Dendritic cell treated with granulocyte-macrophage colony-stimulating factor and Interleukin-4, amounts not matched to agents 40 ng/mL and 50 ng/mL, for 4 days (primary cell): ENCODE measurements around the gene SPHK1.

Experiments used
- H3K27ac Mint-ChIP-seq: one replicate; pipeline ENCODE4 v1.8.0; 2022; ENCODE audit warnings: mild to moderate bottlenecking, mixed read lengths
- H3K27me3 Mint-ChIP-seq: one replicate; pipeline ENCODE4 v1.8.0; 2022; ENCODE audit warnings: mild to moderate bottlenecking, mixed read lengths
- H3K36me3 Mint-ChIP-seq: one replicate; pipeline ENCODE4 v1.8.0; 2022; ENCODE audit warnings: low read depth, mixed read lengths
- H3K4me1 Mint-ChIP-seq: one replicate; pipeline ENCODE4 v1.8.0; 2022; ENCODE audit warnings: low read depth, mixed read lengths
- H3K4me3 Mint-ChIP-seq: one replicate; pipeline ENCODE4 v1.8.0; 2022; ENCODE audit warnings: mild to moderate bottlenecking, moderate library complexity, mixed read lengths
- H3K9me3 Mint-ChIP-seq: one replicate; pipeline ENCODE4 v1.8.0; 2022; ENCODE audit warnings: mixed read lengths
- intact Hi-C: fragments of 100-400 bp; cut with micrococcal nuclease; formaldehyde crosslinking; loops from one replicate; pipeline ENCODE4 v1.15.0; 2022

The SPHK1 gene

DNA sequence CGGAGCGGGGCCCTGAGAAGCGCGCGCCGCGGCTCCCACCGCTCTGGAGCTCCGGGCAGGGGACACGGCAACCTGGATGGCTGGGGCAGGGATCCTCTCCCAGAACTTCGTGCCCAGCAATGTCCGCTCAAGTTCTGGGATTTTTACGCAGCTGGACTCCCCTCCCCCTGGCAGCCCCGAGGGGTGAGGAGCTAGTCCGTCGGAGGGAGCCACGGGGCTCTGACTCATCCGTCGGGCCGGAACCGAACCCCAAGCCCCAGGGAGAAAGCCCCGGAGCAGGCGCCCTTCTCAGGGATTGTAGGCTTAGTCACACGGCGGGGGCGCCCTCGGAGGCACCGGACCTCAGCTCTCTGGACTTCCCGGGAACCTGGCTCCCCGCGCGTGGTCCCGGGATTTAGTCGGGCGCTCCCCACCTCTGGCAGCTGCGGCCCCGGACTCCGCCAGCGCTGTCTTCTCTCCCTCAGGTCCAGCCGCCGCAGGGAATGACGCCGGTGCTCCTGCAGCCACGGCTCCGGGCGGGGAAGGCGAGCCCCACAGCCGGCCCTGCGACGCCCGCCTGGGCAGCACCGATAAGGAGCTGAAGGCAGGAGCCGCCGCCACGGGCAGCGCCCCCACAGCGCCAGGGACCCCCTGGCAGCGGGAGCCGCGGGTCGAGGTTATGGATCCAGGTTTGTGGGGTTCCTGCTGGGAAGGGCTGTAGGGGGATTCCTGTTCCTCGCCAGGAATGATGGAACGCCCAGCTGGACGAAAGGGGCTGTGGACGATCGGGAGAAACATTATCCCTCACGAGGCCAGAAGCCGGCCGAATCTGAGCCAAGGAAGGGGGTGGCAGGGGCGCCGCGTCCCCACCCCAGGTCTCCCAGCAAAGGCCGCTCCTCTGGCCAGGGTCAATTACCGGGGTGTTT lies 830 bp downstream of the SPHK1 start:
- no peaks in the 10 kb centered on the region for H3K27me3 Mint-ChIP-seq

DNA sequence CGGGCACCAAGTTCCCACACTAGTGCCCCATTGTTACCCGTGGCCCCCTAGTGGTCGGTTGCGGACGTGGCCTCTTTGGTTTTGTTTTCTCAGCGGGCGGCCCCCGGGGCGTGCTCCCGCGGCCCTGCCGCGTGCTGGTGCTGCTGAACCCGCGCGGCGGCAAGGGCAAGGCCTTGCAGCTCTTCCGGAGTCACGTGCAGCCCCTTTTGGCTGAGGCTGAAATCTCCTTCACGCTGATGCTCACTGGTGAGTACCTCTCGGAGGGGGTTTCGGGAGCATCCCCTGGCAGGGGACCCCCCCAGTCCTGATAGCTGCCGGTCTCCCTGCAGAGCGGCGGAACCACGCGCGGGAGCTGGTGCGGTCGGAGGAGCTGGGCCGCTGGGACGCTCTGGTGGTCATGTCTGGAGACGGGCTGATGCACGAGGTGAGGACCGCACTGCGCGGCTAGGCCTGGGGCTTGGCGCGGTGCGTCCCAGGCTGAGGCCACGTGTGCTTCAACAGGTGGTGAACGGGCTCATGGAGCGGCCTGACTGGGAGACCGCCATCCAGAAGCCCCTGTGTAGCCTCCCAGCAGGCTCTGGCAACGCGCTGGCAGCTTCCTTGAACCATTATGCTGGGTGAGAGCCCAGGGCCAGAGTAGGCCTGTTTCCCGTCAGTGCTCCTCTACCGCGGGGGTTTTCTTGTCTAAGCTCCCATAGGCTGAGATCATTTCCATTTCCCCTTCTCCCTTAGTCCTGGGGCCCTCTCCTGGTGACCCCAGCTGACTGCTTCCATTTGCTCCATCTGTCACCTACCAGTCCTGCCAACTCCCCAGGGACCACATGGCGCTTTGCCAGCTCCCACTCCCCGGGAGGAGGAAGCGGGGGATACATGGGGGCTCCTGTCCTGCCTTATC lies 1.7 kb downstream of the SPHK1 start:
- Mint-ChIP-seq H3K27ac (no peak overlapping the region), H3K36me3 (peaks cover 32% of the 10 kb centered on the region), H3K4me1 (peaks cover 48% of the 10 kb centered on the region), H3K4me3 (peak overlapping the region; percentile 76), H3K9me3 (no peaks in the 10 kb centered on the region), H3K27me3 (no peaks in the 10 kb centered on the region)
- intact Hi-C loops: loop anchor here (2.0 to 10.0 kb wide), 2 partner anchors 31 to 109 kb away; no protein-coding TSS in a partner anchor

More for the DNA sequence above, 830 bp downstream of the SPHK1 start:
- Mint-ChIP-seq H3K4me3 (peak overlapping the region; percentile 76), H3K9me3 (no peaks in the 10 kb centered on the region), H3K27ac (peak overlapping the region; percentile 37), H3K36me3 (peaks cover 23% of the 10 kb centered on the region), H3K4me1 (peaks cover 54% of the 10 kb centered on the region)
- intact Hi-C loops: loop anchor here (2.0 to 10.0 kb wide), 2 partner anchors 30 to 110 kb away; no protein-coding TSS in a partner anchor

DNA sequence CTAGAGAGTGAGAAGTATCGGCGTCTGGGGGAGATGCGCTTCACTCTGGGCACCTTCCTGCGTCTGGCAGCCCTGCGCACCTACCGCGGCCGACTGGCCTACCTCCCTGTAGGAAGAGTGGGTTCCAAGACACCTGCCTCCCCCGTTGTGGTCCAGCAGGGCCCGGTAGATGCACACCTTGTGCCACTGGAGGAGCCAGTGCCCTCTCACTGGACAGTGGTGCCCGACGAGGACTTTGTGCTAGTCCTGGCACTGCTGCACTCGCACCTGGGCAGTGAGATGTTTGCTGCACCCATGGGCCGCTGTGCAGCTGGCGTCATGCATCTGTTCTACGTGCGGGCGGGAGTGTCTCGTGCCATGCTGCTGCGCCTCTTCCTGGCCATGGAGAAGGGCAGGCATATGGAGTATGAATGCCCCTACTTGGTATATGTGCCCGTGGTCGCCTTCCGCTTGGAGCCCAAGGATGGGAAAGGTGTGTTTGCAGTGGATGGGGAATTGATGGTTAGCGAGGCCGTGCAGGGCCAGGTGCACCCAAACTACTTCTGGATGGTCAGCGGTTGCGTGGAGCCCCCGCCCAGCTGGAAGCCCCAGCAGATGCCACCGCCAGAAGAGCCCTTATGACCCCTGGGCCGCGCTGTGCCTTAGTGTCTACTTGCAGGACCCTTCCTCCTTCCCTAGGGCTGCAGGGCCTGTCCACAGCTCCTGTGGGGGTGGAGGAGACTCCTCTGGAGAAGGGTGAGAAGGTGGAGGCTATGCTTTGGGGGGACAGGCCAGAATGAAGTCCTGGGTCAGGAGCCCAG lies 2.8 kb downstream of the SPHK1 start:
- H3K4me1 Mint-ChIP-seq: peaks cover 37% of the 10 kb centered on the region
- intact Hi-C loops: loop anchor here (10.0 kb wide), 1 partner anchor 108 kb away; no protein-coding TSS in a partner anchor
- H3K27me3 Mint-ChIP-seq: no peaks in the 10 kb centered on the region
- H3K4me3 Mint-ChIP-seq: no peak overlapping the region
- H3K27ac Mint-ChIP-seq: no peak overlapping the region
- no peaks in the 10 kb centered on the region for H3K9me3 Mint-ChIP-seq
- H3K36me3 Mint-ChIP-seq: peaks cover 43% of the 10 kb centered on the region

DNA sequence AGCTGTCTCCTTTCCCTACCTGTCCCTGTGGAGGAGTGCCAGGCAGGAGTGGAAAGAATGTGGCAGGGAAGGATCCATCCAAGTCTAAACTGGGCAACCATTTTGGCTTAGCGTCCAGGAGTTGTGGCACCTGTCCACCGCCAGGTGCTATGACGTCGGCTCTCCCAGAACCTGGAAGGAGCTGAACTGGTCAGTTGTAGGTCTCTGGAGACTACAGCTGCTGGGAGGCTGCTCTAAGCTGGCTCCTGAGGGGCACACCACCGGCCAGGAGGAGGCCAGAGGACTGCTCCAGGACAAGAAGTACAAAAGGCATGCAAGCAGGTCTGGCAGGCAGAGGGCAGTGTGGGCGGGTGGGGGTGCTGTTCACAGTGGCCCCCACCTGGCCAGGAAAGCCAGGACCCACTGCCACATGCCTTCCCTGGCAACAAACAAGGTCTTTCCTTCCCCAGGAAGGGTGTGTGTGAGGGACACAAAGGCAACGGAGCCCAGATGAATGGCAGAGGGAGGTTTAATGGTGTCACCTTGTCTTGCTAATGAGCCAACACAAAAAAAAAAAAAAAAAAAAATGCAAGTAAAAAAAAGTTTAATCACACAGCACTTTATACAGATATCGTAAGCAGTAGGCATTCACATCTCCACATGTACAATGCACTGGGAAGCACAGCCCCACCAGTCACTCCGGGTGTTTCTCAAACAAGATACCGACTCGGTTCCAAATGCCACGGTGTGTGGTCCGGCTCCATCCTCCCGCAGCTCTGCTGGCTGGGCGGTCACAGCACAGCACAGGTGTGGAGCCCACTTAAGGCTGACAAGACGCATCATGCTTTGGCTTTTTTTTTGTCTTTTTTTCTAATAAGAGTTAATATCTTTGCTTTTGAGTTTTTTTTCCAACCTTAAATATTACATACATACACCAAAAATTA lies 4.8 kb downstream of the SPHK1 start:
- Mint-ChIP-seq H3K9me3 (no peaks in the 10 kb centered on the region), H3K4me3 (no peak overlapping the region), H3K4me1 (peaks cover 31% of the 10 kb centered on the region), H3K27ac (no peak overlapping the region), H3K27me3 (no peaks in the 10 kb centered on the region), H3K36me3 (peaks cover 56% of the 10 kb centered on the region)
- intact Hi-C loops: loop anchor here (10.0 kb wide), 1 partner anchor 106 kb away; no protein-coding TSS in a partner anchor

DNA sequence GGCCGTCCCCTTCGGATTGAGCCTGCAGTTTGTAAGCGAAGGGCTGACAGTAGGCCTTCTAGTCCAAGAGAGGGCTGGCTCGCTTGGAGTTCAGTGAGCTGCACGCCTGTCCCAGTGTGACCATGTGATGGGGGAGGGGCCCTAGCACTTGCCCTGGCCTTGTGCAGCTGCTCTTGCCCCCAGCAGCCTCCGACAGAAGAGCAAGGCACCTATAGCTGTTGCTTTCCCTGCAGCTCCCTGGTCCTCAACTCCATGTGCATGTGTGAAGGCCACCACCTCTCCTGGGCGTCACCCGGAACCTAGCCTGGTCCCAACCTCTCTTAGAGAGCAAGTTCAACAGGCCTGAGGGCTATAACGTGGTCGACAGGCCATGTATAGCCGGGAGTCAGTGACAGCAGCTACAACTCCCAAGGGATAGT lies 5.6 kb downstream of the SPHK1 start:
- intact Hi-C loops: no loop called here
- Mint-ChIP-seq H3K9me3 (no peaks in the 10 kb centered on the region), H3K27ac (no peak overlapping the region), H3K27me3 (no peaks in the 10 kb centered on the region), H3K4me1 (peaks cover 31% of the 10 kb centered on the region), H3K4me3 (no peak overlapping the region), H3K36me3 (peaks cover 62% of the 10 kb centered on the region)

DNA sequence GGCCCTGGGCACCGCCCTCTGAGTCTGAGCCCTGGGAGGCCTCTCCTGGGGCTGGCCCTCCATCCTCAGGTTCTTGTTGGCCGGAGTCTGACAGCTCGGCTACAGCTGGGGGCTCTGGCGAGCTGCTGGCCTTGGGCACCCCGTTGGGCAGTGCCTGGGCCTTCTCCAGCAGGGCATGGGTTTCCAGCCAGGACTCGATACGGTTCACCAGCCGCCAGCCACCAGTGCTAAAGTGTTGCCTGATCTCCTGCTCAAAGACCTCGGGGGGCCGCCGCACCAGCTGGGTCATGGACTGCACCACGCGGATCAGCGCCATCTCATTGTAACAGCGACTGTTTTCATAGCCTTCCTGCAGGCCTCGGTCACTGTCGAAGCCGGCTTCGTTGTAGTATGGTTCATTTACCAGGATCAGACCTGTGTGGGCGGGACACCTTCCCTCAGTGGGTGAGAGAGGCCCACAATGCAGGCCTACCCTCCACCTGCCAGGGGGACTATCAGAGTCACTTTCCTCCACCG lies 6.8 kb downstream of the SPHK1 start:
- no peaks in the 10 kb centered on the region for H3K9me3 Mint-ChIP-seq
- H3K27me3 Mint-ChIP-seq: no peaks in the 10 kb centered on the region
- no peak overlapping the region for H3K4me3 Mint-ChIP-seq
- peaks cover 18% of the 10 kb centered on the region for H3K4me1 Mint-ChIP-seq
- intact Hi-C loops: no loop called here
- H3K27ac Mint-ChIP-seq: no peak overlapping the region
- peaks cover 74% of the 10 kb centered on the region for H3K36me3 Mint-ChIP-seq

DNA sequence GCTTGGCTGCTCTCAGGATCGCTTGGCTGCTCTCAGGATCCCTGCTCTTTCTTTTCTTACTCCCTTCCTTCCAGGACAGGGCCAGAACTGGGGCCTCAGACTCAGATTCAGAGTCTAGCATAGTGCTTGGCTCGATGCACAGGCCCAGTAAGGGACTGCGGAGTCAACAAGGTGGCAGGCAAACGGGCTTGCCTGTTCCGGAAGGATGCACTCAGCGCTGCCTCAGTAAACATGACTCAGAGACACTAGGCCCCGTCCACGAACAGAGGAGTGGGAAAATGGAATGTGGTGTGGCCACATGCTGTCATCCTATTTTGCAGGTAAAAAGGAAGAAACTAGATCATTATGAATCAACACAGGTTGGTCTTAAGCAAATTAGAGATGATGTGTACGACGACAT lies 9.8 kb downstream of the SPHK1 start:
- intact Hi-C loops: no loop called here
- no peaks in the 10 kb centered on the region for H3K9me3 Mint-ChIP-seq
- H3K4me1 Mint-ChIP-seq: peaks cover 11% of the 10 kb centered on the region
- no peaks in the 10 kb centered on the region for H3K27me3 Mint-ChIP-seq
- H3K27ac Mint-ChIP-seq: no peak overlapping the region
- peaks cover 90% of the 10 kb centered on the region for H3K36me3 Mint-ChIP-seq
- no peak overlapping the region for H3K4me3 Mint-ChIP-seq

DNA sequence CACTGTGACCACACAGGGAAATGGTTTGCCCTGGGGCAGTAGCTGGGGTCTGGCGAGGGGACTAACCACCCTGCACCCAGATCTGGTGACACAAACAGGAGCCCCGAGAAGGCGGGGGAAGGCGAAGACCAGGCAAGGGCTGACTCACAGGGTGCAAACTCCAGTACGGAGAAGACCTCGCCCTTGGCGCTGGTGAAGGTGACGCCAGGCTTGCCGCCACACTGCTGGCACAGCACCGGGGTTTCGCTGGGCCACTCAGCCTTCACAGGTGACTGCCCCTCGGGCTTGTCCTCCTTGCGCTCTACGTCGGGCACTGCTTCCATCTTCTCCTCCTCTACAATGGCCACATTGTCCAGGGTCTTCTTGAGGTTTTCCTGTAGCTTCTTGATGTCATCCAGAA lies 11.6 kb downstream of the SPHK1 start:
- Mint-ChIP-seq H3K4me1 (peaks cover 11% of the 10 kb centered on the region), H3K27ac (no peak overlapping the region), H3K9me3 (no peaks in the 10 kb centered on the region), H3K4me3 (no peak overlapping the region), H3K36me3 (peaks cover 91% of the 10 kb centered on the region), H3K27me3 (no peaks in the 10 kb centered on the region)
- intact Hi-C loops: no loop called here

DNA sequence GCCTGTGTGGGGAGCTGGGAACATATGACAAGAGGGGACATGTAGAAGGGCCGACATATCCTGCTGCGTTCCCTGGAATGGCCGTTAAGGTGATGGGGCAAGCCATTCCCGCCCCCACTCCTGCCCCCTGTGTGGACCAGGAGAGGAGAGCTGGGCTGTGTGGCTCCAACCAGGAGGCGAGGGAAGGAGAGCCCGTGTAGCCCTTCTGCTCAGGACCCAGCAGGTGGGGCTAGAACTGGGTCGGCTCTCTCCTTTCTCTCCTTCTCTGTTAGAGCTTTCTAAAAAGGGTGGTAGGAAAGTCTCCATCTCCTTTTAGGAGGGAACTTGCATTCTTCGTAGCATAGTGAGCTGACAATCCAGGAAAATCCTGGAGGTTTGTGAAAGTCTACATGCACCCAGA lies 12.8 kb downstream of the SPHK1 start:
- Mint-ChIP-seq H3K36me3 (peaks cover 91% of the 10 kb centered on the region), H3K9me3 (no peaks in the 10 kb centered on the region), H3K4me3 (no peak overlapping the region), H3K4me1 (peaks cover 11% of the 10 kb centered on the region), H3K27me3 (no peaks in the 10 kb centered on the region), H3K27ac (no peak overlapping the region)
- intact Hi-C loops: no loop called here

DNA sequence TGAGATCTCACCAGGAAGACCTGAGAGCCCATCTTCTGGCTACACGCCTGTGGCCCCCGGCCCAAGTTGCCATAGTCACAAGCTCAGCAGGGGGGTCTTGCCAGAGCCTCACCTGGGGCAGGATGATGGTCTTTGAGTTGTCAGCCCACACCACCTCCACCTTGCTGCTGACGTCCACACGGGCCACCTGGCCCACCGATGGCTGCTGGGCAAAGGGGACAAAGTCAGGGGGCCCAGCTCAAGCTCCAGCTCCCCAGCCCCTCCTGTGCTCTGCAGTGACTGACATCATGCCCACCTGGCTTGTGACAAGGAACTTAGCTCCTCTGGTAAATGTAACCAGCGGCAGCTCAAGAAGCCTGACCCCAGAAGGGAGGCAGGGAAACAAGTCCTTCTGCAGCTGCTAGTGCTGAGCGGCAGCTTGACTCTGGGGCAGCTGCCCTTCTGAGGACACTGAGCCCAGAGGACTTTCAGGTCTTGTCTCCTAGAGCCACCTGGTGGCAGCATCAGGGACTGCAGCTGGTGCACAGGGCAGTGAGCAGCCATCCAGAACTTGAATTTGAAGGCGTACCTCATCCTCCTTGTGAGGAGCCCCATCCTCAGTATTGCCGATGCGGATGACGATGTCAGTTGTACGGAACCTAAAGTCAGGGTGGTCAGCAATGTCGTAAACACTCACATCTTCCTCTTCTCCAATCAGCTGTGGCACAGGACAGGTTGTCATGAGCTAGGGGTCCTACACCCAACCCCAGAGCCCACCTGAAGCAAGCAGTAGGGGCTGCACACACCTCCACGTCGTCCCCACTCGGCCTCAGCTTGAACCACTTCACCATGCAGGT lies 13.5 kb downstream of the SPHK1 start:
- Mint-ChIP-seq H3K36me3 (peaks cover 97% of the 10 kb centered on the region), H3K27me3 (no peaks in the 10 kb centered on the region), H3K4me3 (no peak overlapping the region), H3K9me3 (no peaks in the 10 kb centered on the region), H3K4me1 (peaks cover 11% of the 10 kb centered on the region), H3K27ac (no peak overlapping the region)
- intact Hi-C loops: loop anchor here (1.0 kb wide), 1 partner anchor 94 kb away; no protein-coding TSS in a partner anchor

DNA sequence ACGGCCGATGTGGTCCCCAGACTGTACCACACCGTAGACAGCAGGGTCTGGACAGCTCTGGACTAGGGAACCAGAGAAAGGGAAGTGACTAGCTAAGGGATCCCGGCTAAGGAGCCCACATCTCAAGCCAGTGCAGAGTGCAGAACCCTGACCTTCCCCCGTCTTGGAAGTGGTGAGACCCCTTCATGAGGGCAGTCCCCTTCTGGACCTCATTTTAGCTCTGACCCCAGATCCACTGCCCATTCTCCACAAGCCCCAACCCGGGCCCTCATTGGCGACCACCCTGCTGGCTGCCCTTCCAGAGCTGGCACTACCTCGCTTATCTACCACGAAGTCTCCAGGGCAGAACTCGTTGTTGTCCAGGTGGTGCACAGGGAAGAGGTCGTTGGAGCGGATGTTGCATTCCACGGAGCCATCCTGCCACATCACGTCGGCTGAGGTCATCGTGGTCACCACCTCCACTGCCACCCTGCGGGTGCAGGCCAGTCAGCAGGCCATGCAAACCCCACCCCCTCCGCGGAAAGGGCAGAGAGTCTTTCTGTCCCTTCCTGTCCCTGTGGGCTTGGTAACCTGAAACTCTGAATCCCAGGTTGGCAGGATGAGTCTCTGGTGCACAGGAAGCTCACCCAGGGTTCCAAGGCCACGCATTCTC lies 14.2 kb downstream of the SPHK1 start:
- H3K4me3 Mint-ChIP-seq: no peak overlapping the region
- no peaks in the 10 kb centered on the region for H3K27me3 Mint-ChIP-seq
- no peak overlapping the region for H3K27ac Mint-ChIP-seq
- no peaks in the 10 kb centered on the region for H3K9me3 Mint-ChIP-seq
- peaks cover 11% of the 10 kb centered on the region for H3K4me1 Mint-ChIP-seq
- intact Hi-C loops: loop anchor here (1.0 kb wide), 1 partner anchor 94 kb away; no protein-coding TSS in a partner anchor
- peaks cover 98% of the 10 kb centered on the region for H3K36me3 Mint-ChIP-seq
